GM19468 (cell line): ENCODE data around the gene C2orf69.

ENCODE experiments used
- ATAC-seq: cut with Tn5 transposase; IDR thresholded peaks from one replicate; pipeline ENCODE4 v1.9.1; 2021; ENCODE audit warnings: mild to moderate bottlenecking, moderate library complexity, moderate number of reproducible peaks; ENCODE audit not compliant: unreplicated experiment; ENCODE audit errors: extremely low read depth

Gene C2orf69, protein sequence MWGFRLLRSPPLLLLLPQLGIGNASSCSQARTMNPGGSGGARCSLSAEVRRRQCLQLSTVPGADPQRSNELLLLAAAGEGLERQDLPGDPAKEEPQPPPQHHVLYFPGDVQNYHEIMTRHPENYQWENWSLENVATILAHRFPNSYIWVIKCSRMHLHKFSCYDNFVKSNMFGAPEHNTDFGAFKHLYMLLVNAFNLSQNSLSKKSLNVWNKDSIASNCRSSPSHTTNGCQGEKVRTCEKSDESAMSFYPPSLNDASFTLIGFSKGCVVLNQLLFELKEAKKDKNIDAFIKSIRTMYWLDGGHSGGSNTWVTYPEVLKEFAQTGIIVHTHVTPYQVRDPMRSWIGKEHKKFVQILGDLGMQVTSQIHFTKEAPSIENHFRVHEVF

DNA sequence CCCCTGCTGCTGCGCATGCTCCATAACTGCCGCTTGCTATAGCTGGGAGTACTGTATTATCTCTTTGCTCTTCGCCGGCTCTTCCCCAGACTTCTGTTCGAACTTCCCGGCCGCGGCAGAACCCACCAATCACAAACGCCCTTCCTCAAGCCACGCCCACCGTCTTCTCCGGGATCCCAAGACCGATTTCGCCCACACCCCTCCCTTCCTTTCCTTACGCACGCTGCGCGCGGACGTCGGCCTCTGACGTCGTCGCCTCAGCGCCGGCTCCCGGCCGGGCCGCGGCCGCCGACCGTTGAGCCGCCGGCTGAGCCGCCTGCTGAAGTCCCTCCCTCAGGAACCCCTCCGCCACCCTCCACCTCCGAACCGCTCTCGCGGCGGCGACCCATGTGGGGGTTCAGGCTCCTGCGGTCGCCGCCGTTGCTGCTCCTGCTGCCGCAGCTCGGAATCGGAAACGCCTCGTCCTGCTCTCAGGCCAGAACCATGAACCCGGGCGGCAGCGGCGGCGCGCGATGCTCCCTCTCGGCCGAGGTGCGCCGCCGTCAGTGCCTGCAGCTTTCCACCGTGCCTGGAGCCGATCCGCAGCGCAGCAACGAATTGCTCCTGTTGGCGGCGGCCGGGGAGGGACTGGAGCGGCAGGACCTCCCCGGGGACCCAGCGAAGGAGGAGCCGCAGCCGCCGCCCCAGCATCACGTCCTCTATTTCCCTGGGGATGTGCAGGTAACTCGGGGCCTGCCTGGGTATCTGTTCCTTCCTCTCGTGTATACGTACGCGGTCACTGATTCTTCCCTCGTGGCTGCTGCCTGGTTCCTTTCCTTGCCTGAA, at the start of gene C2orf69:
TSS of gene C2orf69 (plus strand) at position 242 of the 825 bp plus-strand sequence. CDS start at position 388, 146 bp downstream.
- peak; percentile 89 for ATAC-seq

DNA sequence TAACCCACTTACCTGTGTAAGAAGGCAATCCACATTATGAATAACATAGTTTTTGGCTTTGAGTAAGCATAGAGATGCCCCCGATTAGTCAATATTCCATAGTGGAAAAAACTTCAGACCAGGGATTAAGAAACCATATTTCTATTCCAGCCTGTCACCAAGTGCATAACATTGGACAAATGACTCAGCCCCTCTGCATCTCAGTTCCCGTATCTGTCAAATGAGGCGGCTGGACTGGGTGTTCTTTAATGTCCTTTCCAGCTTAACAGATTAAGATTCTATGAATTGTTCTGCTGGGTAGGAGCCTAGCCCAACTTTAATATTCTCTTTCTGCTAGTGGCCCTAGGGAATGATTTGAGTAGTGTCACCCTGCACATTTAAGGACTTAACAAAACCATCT, 48.3 kb upstream of the C2orf69 start:
- ATAC-seq, result no peak

DNA sequence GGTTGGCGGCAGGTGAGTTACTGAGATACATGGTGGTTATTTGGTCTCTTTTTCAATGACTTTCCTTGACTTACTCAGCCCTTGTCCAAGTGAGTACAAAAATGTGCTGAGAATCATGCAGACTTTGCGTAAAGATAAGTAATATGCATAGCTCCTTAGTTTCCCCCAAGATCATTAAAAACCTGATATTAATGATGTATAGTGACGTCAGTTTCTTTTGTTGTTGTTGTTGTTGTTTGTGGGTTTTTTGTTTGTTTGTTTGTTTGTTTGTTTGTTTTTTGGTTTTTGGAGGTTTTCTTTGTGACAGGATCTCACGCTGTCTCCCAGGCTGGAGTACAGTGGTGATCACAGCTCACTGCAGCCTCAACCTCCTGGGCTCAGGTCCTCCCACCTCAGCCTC, 45.2 kb upstream of the C2orf69 start:
- ATAC-seq, result no peak

DNA sequence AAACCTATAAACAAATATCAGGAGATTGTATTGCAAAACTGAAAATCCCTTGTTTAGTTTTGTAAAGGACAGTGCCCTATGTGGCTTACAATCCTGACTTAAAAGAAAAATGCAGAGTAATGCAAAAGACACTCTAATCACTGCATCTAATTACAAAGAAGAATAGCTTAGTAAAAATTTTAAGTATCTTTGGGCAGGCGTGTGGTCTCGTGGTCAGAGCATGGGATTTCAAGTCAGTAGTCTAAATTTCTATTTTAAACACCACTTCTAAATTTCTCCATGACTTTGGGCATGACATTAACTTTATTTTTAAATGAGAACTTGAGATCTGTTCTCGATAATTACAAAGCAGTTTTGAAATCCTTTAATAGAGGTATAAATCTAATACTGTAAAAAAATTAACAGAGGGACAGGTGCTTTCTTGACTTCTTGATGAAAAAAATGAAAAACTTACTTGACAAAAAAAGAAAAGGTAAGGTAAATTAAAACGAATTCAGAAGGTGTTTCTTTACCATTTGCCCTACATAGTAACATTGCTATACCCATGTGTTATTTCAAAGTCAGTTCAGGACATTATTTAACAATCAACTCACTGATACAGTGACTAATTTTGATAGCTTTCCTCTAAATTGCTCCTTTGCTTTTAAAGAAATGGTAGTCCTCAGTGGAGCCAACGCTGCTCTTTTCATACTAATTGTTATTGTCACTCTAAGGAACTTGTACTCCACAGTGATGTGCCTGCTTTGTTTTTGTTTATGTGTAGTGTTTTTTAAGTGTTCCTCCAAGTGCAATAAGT, 42.5 kb upstream of the C2orf69 start:
- no peak for ATAC-seq

DNA sequence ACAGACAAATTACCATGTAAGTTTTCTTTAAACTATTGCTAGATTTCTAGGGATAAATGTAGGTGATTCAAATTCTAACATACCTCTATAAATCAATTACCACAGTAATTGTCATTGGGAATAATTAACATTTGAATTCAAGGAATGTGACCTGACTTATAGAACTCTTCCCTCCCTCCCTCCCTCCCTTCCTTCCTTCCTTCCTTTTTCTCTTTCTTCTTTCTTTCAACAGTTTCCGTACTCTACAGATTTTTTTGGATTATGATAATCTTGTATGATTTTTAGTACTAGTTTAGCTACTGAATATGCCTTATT, 41.9 kb upstream of the C2orf69 start:
- no peak for ATAC-seq

DNA sequence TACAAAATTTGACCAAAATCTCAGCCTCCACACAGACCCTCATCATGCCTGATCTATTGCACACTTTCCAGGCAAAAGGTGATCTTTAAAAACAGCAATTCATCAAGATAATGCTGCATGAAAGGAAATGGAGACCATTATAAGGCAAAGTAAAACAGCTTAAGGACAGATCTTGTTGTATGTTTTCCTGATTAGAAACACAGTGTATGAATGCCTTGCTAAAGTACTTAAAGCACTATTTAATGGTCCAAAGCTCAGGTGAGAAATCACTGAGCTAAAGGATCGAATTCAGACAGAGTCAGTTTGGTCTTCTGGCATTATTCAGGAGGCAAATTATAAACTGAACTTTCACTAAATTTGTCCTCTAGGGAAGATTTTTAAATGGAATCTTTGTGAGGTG, 41.4 kb upstream of the C2orf69 start:
- ATAC-seq, result no peak

DNA sequence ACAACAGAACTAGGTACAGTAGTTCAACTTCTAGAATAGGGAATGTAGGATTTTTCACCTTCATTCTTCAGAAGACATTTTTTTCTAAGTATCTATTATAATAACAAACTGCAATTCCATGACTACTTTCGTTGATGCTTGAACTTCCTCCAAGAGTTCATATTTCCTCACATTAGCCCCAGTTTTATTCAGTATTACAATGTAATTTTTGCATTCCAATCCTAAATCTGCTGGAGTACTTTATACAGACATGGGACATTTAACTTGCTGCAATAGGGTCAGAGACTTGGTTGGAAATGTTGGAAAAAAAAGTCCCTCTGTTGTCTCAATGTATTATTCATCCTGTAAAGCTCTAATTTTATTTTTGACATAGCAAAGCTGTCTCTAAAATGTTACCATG, 40.5 kb upstream of the C2orf69 start:
- no peak for ATAC-seq

DNA sequence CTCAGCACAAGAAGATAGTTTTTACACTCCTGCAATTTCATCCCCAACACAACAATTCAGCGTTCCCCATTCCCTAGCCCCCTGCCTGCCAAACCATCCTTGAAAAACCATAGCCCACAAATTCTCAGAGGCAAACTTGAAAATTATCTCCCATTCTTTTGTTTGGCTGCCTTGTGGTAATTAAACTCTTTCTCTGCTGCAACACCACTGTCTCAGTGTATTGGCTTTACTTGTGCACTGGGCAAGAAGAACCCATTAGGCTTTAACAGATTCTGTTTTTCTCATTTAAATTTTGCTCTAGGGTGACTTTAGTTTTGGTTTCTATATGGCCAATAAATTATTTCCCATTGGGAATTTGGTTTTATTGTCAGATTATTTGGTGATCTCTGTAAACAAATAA, 36.9 kb upstream of the C2orf69 start:
- ATAC-seq, result no peak

DNA sequence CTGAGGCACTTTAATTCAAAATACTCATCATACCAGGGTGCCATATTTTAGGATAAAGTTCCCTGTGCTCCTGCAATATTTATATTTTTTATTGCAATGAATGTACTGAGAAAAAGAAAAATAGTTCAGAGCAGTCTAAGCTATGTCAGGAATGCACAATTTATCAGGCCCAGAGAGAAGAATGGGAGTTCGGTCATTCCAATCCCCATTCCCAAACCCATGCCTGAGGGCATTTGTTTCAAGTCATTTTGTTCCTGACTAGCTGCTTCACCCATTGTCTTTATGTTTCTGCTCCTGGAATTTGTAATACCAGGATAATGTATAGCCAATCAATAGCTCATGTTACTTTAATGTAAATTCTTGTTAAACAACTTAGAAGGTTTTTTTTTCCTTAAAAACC, 35.7 kb upstream of the C2orf69 start:
- no peak for ATAC-seq

DNA sequence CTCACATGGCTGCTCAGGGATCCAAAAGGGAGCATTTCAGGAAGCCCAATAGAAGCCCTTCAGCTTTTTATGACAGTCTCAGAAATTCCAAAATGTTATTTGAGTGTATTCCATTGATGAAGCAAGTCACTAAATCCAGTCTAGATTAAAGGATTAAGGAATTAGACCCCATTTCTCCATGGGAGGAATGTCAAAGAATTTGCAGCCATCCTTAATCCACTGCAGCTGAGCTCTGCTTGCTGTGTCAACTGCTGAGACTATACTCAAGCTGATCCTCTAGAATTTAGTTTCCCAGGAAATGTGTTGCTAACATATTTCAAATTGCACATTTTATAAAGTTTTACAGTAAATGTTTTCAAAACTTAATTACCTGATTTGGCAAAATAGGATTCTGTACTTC, 28.4 kb upstream of the C2orf69 start:
- ATAC-seq, result no peak

DNA sequence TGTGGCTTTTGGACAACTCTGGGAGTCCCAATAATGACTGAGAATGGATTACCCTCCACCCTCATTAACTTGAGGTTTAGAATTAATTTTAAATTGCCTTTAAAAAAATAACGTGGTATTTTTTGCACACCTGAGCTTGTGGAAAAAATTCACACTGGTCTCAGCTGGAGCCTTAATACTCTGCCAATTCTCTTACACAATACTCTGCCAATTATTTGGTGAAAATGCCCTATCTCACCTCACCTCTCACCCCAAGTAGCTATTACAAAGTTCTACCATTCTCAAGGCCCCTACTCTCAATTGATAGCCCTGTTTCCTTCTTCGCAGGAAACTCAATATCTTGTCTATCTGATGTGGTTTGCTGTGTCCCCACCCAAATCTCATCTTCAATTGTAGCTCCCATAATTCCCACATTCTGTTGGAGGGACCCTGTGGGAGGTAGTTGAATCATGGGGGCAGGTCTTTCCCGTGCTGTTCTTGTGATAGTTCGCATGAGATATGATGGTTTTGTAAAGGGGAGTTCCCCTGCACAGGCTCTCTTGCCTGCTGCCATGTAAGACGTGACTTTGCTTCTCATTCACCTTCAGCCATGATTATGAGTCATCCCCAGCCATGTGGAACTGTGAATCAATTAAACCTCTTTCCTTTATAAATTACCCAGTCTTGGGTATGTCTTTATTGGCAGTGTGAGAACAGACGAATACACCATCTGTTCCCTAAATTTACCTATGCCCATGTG, 27.4 kb upstream of the C2orf69 start:
- no peak for ATAC-seq

DNA sequence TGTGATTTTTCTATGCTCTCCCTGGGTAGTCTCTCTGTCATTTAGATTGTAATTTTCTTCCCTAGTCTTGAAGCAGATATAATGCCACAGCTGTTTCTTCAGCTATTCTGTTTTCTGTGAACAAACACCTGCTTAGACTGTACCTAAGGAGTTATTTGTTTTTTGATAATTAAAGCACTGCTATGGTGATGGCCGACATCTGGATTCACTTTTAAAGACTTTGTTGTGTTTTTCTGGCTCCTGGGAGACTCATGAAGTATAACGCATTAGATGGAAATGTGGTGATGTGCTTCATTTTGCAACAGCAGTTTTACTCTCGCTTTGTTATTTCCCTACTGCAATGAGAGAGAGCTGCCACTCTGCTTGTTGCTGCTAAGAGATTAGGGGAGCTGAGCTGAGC, 15.7 kb upstream of the C2orf69 start:
- ATAC-seq, result no peak

DNA sequence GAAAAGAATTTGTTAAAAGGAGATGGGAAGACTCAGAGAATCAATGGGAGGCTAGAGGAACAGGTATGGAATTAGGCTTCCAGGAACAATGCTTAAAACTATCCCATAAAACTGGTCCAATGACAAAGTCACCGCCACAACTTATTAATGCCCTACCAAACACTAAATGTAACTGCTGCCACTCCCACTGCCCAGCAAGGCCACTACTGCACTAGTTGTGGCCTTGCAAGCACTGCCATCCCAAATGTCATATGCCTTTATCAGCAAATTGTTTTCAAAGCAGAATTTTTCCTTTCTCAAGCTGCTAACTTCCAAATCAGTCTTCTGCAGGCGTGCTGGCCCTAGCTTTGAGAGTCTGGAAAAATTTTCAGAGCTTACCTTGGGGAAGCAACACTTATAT, 14.5 kb upstream of the C2orf69 start:
- no peak for ATAC-seq

DNA sequence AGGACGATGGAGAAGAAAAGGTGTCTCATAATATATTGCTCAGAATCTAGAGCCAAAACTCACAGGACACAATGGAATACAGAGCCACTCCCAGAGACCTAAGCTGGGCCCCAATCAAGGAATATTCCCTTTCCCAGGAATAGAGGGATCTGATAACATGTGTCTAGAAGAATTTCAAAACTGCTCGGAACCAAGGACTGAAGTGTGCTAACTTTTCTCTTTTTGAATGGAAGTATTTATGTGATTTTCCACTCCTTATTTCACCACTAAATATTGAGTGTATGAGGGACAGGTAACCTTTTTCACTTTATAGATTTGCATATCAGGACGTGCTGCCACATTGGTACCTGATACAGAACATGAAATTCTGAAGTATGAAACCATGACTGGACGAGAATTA, 9.2 kb upstream of the C2orf69 start:
- no peak for ATAC-seq

DNA sequence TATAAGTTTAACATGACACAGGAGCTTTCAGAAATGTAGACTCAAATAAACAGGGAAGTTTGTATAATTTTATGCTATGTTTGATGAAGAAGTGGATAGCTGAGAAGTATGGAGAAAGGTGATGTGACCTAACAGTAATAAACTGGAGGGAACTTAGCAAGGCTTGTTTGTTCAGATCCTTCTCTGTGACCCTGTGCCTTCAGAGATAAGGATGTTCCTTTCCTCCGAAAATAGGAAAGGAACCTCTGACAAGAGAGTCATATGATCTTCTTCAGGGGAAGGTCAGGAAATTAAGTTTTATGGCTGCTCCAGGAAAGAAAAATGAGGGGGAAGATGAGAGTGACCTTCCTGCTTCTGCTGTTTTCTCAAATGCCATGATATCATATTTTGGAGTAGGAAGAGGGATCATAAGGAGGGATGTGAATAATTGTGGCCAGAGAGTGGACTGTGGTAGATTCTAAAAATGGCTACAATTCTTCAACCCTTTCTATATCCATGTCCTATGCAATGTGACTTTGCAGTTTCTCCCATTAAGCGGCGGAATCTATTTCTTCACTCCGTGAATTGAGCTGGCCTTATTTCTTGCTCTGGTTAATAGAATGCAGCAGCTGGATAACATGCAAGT, 8.5 kb upstream of the C2orf69 start:
- no peak for ATAC-seq

DNA sequence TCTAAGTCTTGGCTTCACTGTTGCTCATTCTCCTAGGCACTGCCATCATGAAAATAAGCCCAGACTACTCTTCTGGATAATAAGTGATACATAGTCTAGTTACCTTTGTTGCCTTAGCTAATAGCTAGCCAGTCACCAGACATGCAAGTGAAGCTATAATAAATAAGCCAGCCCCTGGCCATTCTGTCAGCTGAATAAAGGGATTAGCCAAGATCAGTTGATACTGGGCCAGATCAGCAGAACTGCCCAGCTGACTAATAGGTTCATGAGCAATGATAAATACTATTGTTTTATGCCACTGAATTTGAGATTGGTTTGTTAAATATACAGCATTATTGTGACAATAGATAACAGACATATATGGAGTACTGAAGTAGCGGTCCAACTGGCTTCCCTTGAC, 8.0 kb upstream of the C2orf69 start:
- no peak for ATAC-seq

DNA sequence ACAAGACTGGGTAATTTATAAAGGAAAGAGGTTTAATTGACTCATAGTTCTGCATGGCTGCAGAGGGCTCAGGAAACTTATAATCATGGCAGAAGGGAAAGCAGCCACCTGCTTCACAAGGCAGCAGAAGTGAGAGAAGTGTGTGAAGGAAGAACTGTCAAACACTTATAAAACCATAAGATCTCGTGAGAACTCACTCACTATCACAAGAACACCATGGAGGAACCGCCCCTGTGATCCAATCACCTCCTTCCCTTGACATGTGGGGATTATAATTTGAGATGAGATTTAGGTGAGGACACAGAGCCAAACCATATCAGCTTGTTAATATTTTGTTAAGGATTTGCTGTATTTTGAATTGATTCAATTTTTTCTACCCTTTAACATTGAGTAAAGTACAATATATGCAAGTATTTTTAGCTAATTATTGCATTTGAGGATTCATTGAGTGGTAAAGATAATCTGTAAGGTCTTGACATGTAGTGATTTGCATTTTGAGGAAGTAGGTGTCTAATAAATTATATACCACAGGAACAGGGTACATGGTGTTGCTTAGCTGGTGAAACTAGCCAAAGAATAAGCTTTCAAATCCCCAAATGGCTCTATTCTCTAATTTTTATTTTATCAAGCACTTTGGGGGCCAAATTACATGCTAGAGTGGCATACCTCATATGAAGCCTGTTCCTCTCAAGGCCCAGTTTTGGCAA, 3.9 kb upstream of the C2orf69 start:
- ATAC-seq, result no peak

DNA sequence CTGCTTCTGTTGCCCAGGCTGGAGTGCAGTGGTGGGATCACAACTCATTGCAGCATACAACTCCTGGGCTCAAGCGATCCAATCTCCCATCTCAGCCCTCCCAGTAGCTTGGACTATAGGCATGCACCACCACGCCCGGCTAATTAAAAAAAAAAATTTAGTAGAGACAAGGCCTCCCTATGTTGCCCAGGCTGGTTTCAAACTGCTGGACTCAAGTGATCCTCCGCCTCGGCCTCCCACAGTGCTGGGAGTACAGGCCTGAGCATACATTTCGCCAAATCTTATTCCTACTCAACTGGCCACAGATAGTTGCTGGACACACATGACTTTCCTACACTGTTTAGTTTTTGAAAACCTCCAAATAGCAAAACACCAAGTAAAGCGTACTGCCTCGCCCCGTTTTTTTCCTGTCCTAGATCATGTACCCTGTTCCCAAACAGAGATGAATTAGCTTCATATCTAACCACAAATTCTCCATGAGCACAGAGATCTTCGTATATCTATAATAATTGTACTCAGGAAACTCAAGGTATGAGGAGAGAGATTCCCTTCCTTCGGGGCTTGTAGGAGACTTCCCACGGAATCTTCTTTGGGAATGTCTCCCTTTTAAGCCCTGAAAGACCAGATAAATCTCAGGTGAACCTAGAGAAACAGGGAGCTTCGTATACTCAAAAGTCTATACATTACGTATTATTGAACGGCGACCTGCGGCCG, 598 bp upstream of the C2orf69 start:
- ATAC-seq, result no peak

DNA sequence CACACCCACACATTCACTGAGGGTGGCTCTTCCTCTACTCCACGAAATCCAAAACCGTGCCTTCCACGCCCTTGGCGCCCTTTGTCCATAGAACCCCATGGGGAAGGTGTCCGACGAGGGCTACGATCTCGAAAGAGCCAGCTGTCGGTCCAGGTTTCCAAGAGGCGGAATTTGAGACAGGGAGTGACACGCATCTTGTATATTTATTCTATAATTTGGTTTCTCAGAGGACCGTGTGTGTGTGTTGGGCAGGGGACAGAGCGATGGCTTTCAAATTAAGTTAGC, 726 bp downstream of the C2orf69 start:
- ATAC-seq, result no peak
